Ovary (tissue), 9 donors: ENCODE results near the gene ROBO3. TPM values are rescaled to one million over a fixed set of nuclear protein-coding genes. Genes with fewer than 3 reads are reported as not detected.

Experiments used
- DNase-seq, 5 donors: peaks; one replicate each; pipeline ENCODE4 v3.0.0-alpha.2; 2019 to 2020
- H3K27ac ChIP-seq, 2 donors: fragments of 200-600 bp; one replicate each; pipeline versions ENCODE4 v1.5.1 to v1.8.0; 2019 to 2022
- H3K27me3 ChIP-seq: fragments of 200-600 bp; one replicate; pipeline ENCODE4 v1.8.0; 2022
- H3K36me3 ChIP-seq: fragments of 200-600 bp; sonication (generic); one replicate; pipeline ENCODE4 v1.5.1; 2019
- H3K4me1 ChIP-seq: one replicate; pipeline ENCODE4 v1.8.1; 2013; ENCODE audit warnings: mild to moderate bottlenecking, moderate library complexity; ENCODE audit not compliant: insufficient read depth
- H3K4me3 ChIP-seq: fragments of 200-600 bp; sonication (generic); one replicate; pipeline ENCODE4 v1.5.1; 2017
- H3K9me3 ChIP-seq, 2 donors: fragments of 200-600 bp in 1 of 2; sonication (generic) in 1 of 2; one replicate each; pipeline versions ENCODE4 v1.5.1 to v1.8.1; 2013 to 2019; ENCODE audit warnings: mild to moderate bottlenecking in 1 of 2, moderate library complexity in 1 of 2
- EP300 ChIP-seq: sonication (generic); formaldehyde crosslinking; IDR thresholded peaks from one replicate; pipeline ENCODE4 v1.6.1; 2017; ENCODE audit warnings: antibody characterized with exemption
- POLR2A ChIP-seq: fragments of 450-650 bp; IDR thresholded peaks from one replicate; pipeline ENCODE4 v1.6.1; 2017; ENCODE audit warnings: antibody characterized with exemption, mild to moderate bottlenecking, moderate library complexity
- WGBS, 3 donors: extraction: QIAGEN DNeasy Blood & Tissue Kit in 1 of 3; methylation state at CpG; one replicate each; pipeline versions ENCODE4 v1.1.5 to v1.1.7; 2013 to 2017; 5-methylcytosine and 5-hydroxymethylcytosine counted together
- intact Hi-C, 4 donors: fragments of 100-400 bp; cut with DNase I; formaldehyde crosslinking; loops; one replicate each; pipeline versions ENCODE4 v1.11.0 to v1.15.1; 2022 to 2023
- polyA plus RNA-seq, 2 donors: library from polyadenylated mRNA; stranded (reverse); fragments of 200-250 nt in 1 of 2; fragments of 350-450 nt in 1 of 2; fragmentation: Illumina TruSeq in 1 of 2; extraction: RNeasy Lipid Tissue Mini Kit (QIAGEN cat#74804) in 1 of 2; gene quantifications; one replicate each; pipeline ENCODE4 v1.2.3, GENCODE V29; 2013 to 2014
- total RNA-seq, 7 donors: library from RNA; depleted of rRNA in 2 of 7; stranded (reverse); fragments of >200 nt in 2 of 7; fragmentation: NEBNext Ultra II Directional in 3 of 7; extraction: Animal tissue kit (Norgen Biotek cat#: 25700) in 3 of 7; gene quantifications; one replicate each; pipeline versions ENCODE4 v1.1.0 to v1.2.4, GENCODE V29; 2016 to 2023
- TF ChIP-seq, protein P1 (sequence below), 3 donors: fragments of 450-650 bp in 2 of 3; fragments of 200-600 bp in 1 of 3; IDR thresholded peaks; one replicate each; pipeline versions ENCODE4 v1.5.1 to v1.8.0; 2016 to 2022; ENCODE audit warnings: antibody characterized with exemption in 3 of 3, mild to moderate bottlenecking in 1 of 3
- donor health status: DM: no; HTN: no; CAD: no; lungs with moderate emphysema.
- donor health status: DM: no; HTN: no; CAD: no.
- donor health status: Bipolar disorder and iron deficiency.
- donor health status: DM: yes; HTN: yes; CAD: no.
- donor health status: DM: no; HTN: no; CAD: no.
- donor health status: DM: yes; HTN: yes; CAD: no.

ROBO3 gene
- total and polyA plus RNA-seq, 9 donors: 15.2 to 90.4 (median 56.7) TPM

DNA sequence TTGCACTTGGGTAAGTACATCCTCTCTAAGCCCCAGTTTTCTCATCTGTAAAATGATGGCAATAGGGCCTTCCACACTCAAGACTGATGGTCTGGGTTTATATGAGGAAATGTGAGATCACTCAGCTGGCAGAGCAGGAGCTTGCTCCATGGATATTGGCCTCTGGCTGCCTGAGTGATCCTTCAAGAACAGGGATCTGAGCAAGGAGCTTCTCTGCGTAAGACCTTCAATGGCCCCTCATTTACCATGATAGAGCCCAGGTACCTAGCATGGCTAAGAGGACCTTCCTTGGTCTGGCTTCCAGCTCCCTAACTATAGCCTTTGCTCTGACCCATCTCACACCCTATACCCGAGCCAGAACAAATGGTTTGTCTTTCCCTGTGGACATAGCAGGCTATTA, 26.9 kb downstream of the ROBO3 start:
- WGBS, 3 donors: 90 to 93% (median 91%) methylated on average over 2 of the region's 2 CpGs
- TF ChIP-seq, protein P1, sequence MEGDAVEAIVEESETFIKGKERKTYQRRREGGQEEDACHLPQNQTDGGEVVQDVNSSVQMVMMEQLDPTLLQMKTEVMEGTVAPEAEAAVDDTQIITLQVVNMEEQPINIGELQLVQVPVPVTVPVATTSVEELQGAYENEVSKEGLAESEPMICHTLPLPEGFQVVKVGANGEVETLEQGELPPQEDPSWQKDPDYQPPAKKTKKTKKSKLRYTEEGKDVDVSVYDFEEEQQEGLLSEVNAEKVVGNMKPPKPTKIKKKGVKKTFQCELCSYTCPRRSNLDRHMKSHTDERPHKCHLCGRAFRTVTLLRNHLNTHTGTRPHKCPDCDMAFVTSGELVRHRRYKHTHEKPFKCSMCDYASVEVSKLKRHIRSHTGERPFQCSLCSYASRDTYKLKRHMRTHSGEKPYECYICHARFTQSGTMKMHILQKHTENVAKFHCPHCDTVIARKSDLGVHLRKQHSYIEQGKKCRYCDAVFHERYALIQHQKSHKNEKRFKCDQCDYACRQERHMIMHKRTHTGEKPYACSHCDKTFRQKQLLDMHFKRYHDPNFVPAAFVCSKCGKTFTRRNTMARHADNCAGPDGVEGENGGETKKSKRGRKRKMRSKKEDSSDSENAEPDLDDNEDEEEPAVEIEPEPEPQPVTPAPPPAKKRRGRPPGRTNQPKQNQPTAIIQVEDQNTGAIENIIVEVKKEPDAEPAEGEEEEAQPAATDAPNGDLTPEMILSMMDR (IDR thresholded peaks at IDR 0.05): no peak
- Histone ChIP-seq H3K36me3 (no peaks in the 10 kb centered on the region), H3K4me1 (peaks cover 24% of the 10 kb centered on the region), H3K9me3 (no peaks in the 10 kb centered on the region), H3K27me3 (no peaks in the 10 kb centered on the region), H3K27ac (peak overlapping the region; percentile 13 to 24), H3K4me3 (no peak overlapping the region)
- intact Hi-C loops: no loop called here
- DNase-seq: no peak

DNA sequence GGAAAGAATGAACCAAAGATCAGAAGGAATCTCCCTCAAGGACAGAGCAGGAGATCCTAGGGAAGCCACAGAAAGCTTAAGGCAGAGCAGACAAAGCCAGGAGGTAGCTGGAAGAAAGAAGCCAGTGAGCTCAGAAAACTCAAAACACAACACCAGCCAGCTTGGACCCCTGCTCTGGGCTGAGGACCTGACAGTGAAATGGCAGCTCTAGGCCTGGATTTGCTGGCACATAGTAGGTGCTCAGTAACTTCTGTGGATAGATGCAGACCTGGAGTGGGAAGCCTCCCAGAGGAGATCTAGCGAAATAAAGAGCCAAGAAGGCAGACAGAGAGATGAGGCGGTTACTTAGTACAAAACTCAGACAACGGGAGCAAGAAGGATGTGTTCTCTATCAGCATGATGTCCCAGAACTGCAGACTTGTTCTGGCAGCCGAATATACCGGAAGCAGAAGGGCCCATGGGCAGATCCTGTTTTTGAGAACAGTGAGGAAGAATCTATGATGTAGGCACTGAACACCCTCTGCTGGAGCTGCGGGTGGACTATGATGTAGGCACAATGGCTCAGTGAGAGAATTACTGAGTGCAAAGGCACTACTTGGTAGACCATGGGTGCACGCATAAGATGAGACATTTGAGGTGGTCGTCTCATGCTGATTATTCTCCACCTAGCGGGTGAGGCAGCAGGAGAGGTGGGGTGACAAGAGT, 27.7 kb downstream of the ROBO3 start:
- Histone ChIP-seq H3K9me3 (no peaks in the 10 kb centered on the region), H3K27ac (peak overlapping the region in 1 of 2 donors; percentile 24), H3K4me3 (no peak overlapping the region), H3K4me1 (peaks cover 26% of the 10 kb centered on the region), H3K27me3 (no peaks in the 10 kb centered on the region), H3K36me3 (no peaks in the 10 kb centered on the region)
- intact Hi-C loops: no loop called here
- no peak for TF ChIP-seq EP300
- TF ChIP-seq, protein P1 (IDR thresholded peaks at IDR 0.05): no peak
- no peak for TF ChIP-seq POLR2A
- no peak for DNase-seq
- WGBS, 3 donors: 84 to 90% (median 85%) methylated on average over 9 of the region's 9 CpGs

DNA sequence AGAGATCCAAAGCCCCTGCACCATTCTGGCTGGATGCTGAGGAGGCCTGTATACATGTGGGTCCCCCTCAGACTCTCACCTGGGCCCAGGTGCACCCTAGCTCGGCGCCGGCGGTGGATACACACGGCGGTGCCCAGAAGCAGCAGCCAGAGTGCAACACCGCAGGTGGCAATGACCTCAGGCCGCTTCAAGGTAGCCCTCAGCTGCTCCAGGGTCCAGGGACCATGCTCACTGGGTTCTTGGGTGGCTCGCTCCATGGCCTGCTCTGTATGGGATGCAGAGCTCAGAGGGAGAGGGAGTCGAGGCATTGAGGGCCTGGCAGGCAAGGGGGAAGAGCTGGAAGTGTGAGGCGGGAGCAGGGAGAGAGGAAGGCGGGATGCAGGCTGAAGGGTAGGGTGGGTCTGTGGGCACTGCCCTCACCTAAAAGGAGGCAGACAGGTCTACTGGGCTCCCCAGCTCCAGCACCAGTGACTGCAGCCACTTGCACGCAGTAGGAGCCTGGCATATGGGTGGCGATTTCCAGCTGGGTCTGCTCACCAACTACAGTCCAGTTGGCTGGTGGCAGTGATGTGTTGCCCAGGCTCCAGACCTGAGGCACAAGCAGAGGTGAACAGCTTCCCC, 28.7 kb downstream of the ROBO3 start:
- WGBS, 3 donors: 86 to 96% (median 86%) methylated on average over 14 of the region's 14 CpGs
- Histone ChIP-seq H3K4me3 (no peak overlapping the region), H3K9me3 (no peaks in the 10 kb centered on the region), H3K4me1 (peaks cover 28% of the 10 kb centered on the region), H3K36me3 (no peaks in the 10 kb centered on the region), H3K27me3 (no peaks in the 10 kb centered on the region), H3K27ac (peak overlapping the region in 1 of 2 donors; percentile 32)
- TF ChIP-seq, protein P1 (IDR thresholded peaks at IDR 0.05): no peak
- no peak for TF ChIP-seq POLR2A
- no peak for TF ChIP-seq EP300
- no peak for DNase-seq
- intact Hi-C loops: no loop called here

DNA sequence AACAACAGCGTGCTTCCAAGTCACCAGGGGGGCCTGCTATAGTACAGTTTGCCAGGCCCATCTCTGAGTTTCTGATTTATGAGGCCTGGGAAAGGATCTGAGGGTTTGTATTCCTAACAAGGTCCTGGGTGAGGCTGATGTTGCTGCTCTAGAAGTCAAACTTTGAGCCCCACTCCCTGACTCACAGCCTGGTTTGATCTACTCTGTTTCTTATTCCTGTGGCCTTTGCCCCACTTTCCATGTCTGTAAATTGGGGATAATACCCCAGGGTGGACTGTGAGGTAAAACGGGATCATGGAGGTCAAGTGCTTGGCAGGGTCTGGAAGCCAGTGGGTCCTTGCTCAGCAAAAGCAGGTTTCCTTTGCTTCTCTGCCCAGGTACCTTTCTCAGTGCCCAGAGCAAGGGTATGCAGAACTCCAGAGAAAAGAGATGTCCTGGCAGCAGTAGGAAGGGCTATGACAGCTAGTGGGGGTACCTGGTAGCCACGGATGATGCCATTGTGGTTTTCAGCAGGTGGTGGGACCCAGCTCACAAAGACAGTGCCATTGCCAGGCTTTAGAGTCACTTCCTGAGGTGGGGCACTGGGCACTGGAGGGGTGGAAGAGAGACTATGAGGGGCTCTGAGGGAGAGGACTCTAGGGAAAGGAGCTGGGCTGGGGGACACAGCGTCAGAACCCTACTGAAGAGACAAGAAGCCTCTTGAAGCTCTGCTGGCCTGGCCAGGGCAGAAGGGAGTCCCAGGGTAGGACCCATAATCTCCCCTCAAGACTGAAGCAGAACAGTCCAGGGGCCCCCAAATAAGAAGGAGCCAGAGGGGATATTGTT, 29.6 kb downstream of the ROBO3 start:
- H3K9me3 ChIP-seq: no peaks in the 10 kb centered on the region
- 65 to 70% (median 66%) methylated on average over 4 of the region's 4 CpGs for WGBS, 3 donors
- H3K36me3 ChIP-seq: no peaks in the 10 kb centered on the region
- TF ChIP-seq, protein P1 (IDR thresholded peaks at IDR 0.05): no peak
- TF ChIP-seq EP300 (no peak), POLR2A (no peak)
- H3K27me3 ChIP-seq: no peaks in the 10 kb centered on the region
- intact Hi-C loops: no loop called here
- peak overlapping the region; percentile 32 to 42 for H3K27ac ChIP-seq
- H3K4me1 ChIP-seq: peaks cover 34% of the 10 kb centered on the region
- H3K4me3 ChIP-seq: no peak overlapping the region
- DNase-seq: no peak
